ENCODE data around the gene SAPCD2.
A peak's percentile ranks its signal among the peaks of the same experiment; 100 is the strongest.

The SAPCD2 gene

GRCh38 chr9:137107312-137107921 lies 37.1 kb upstream of the SAPCD2 start:
- DNase-seq, result no peak

- no peak for DNase-seq
Measured at GRCh38 chr9:137106662-137107250, 36.4 kb upstream of the SAPCD2 start.

GRCh38 chr9:137105814-137106661 lies 35.7 kb upstream of the SAPCD2 start:
- no peak for DNase-seq

- DNase-seq, result no peak
Measured at GRCh38 chr9:137103206-137103999, 33.0 kb upstream of the SAPCD2 start.

GRCh38 chr9:137099231-137099630 lies 28.9 kb upstream of the SAPCD2 start:
- DNase-seq, result no peak

GRCh38 chr9:137097761-137098462 lies 27.6 kb upstream of the SAPCD2 start:
- no peak for DNase-seq

- no peak for DNase-seq
Measured at GRCh38 chr9:137096785-137097546, 26.6 kb upstream of the SAPCD2 start.

GRCh38 chr9:137095664-137096517 lies 25.5 kb upstream of the SAPCD2 start:
- no peak for DNase-seq

GRCh38 chr9:137089232-137089947 lies 19.0 kb upstream of the SAPCD2 start:
- DNase-seq, result no peak

GRCh38 chr9:137088121-137088520 lies 17.8 kb upstream of the SAPCD2 start:
- DNase-seq, result no peak

- no peak for DNase-seq
Measured at GRCh38 chr9:137087409-137087925, 17.1 kb upstream of the SAPCD2 start.

GRCh38 chr9:137086531-137087408 lies 16.4 kb upstream of the SAPCD2 start, which contains the start of gene MAN1B1:
MAN1B1 (plus strand) TSS chr9:137086985; CDS start chr9:137087000, 15 bp downstream.
- DNase-seq, result peak; percentile 98

- DNase-seq, result no peak
Measured at GRCh38 chr9:137085920-137086530, 15.7 kb upstream of the SAPCD2 start.

- DNase-seq, result no peak
Measured at GRCh38 chr9:137084526-137084925, 14.2 kb upstream of the SAPCD2 start.

- peak; percentile 97 for DNase-seq
Measured at GRCh38 chr9:137083394-137084004, 13.1 kb upstream of the SAPCD2 start.

GRCh38 chr9:137082925-137083290 lies 12.6 kb upstream of the SAPCD2 start:
- DNase-seq, result no peak

GRCh38 chr9:137082222-137082924 lies 12.0 kb upstream of the SAPCD2 start:
- no peak for DNase-seq

All from fibroblast of upper back skin (primary cell).